GM20000 (cell line): Measurements from ENCODE around the gene FAM110D.

Experiments used
- DNase-seq: peaks from one replicate; pipeline ENCODE4 v3.0.0; 2012; ENCODE audit warnings: low spot score
- TF ChIP-seq, protein P1 (sequence below): IDR thresholded peaks from 2 replicates; pipeline ENCODE4 v1.5.1; 2012; ENCODE audit warnings: mild to moderate bottlenecking, control low read depth; ENCODE audit errors: extremely low read depth, missing control alignments

Gene FAM110D

DNA sequence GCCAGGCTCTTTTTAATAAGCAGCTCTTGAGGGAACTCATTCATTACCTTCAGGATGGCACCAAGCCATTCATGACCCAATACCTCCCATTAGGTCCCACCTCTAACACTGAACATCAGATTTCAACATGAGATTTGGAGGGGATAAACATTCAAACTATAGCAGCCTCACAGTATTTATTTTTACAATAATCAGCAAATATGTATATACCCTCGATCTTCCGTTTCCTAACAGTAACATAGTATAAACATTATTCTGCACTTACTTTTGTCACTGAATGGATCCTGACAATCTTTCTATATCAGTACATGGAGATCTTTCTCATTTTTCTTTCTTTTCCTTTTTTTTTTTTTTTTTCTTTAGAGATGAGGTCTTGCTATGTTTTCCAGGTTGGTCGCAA is 36.9 kb downstream of the FAM110D start:
- no peak for DNase-seq
- TF ChIP-seq, protein P1, sequence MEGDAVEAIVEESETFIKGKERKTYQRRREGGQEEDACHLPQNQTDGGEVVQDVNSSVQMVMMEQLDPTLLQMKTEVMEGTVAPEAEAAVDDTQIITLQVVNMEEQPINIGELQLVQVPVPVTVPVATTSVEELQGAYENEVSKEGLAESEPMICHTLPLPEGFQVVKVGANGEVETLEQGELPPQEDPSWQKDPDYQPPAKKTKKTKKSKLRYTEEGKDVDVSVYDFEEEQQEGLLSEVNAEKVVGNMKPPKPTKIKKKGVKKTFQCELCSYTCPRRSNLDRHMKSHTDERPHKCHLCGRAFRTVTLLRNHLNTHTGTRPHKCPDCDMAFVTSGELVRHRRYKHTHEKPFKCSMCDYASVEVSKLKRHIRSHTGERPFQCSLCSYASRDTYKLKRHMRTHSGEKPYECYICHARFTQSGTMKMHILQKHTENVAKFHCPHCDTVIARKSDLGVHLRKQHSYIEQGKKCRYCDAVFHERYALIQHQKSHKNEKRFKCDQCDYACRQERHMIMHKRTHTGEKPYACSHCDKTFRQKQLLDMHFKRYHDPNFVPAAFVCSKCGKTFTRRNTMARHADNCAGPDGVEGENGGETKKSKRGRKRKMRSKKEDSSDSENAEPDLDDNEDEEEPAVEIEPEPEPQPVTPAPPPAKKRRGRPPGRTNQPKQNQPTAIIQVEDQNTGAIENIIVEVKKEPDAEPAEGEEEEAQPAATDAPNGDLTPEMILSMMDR: no peak

DNA sequence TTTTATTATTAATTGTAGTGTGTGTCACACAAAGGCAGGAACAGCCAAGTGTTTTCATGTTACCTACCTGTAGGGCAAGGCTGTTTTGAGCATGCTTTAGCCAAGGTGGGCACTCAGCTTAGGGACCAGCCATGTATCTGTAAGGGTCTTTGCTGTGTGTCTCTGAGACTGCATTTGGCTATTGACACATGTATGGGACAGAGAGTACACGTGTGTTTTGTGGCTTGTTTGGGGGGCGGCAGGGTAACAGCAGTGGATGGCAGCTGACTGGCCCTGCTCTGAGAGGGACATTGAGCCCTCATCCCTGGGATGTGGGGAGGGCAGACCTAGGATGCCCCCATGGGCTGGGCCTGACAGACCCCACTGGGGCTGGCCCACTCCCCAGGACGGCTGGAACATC is 38.4 kb downstream of the FAM110D start:
- no peak for DNase-seq
- TF ChIP-seq, protein P1: no peak

DNA sequence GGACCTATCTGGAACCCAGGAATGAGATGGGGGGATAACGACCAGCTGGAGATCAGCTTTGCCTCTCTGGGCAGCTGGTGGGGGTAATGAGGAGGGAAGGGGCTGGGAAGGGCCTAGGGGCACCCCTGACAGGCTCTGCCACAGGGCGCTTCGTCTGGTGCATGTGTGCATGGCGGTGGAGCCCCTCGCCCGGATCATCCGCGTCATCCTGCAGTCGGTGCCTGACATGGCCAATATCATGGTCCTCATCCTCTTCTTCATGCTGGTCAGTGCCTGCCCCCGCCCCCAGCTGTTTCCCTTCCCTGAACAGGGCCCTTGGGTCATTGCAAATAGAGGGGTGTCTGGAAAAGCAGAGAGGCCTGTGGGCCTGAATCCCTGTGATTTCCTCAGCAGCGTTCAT is 38.9 kb downstream of the FAM110D start:
- TF ChIP-seq, protein P1: no peak
- DNase-seq: no peak

- DNase-seq: no peak
- TF ChIP-seq, protein P1: no peak
Observed at GRCh38 chr1:26200413-26200812, 41.5 kb downstream of the FAM110D start.

DNA sequence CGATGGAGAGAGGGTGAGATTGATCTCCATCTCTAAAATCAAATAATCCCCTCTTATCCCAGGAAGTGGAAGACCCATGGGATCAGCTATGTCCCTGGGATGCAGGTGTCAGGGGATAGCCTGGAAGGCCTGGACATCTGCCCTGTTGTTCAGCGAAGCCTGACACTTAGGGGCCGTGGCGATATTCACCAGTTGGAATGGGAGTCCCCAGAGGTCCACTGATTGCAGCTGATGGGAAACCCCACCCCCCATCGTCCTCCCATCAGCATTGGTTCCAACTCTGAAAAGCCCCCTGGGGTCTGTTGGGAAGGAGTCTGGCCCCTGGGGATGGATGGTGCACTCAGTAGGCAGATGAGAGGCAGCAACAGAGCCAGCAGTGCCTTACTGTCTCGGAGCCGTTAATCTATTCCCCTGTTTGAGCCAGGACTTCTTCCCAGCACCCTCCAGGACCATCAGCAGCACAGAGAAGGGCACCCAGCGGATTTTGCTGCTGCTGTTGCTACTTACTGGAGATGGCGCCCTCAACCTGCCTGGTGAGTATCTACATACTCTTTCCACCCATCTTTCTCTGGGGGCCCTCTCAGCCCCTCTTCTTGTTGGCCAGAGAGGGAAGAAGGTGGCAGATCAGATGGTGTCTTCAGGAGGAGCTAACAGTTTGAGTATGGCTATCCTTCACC is 44.9 kb downstream of the FAM110D start:
- DNase-seq: no peak
- TF ChIP-seq, protein P1: no peak

GRCh38 chr1:26210147-26210870 is 51.4 kb downstream of the FAM110D start:
- TF ChIP-seq, protein P1: no peak
- no peak for DNase-seq

DNA sequence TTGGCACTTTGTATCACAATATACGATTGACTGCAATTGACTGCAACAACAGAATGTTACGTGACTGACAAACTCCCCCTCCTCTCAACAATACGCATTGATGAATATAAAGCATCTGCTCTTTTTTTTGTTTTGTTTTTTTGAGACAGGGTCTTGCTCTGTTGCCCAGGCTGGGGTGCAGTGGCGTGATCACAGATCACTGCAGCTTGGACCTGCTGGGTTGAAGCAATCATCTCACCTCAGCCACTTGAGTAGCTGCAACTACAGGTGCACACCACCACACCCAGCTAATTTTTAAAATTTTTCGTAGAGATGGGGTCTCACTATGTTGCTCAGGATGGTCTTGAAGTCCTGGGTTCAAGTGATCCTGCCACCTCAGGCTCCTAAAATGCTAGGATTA is 53.8 kb downstream of the FAM110D start:
- TF ChIP-seq, protein P1: no peak
- DNase-seq: no peak
